WTC11 (cell line): ENCODE measurements around the gene ANGEL1. TPM values are rescaled to one million over a fixed set of nuclear protein-coding genes. Genes with fewer than 3 reads are reported as not detected.

Experiments
- ATAC-seq: fragments of 200-7000 bp; cut with Tn5 transposase; 2 replicates; pipeline ENCODE4 v1.10.0; 2021; ENCODE audit warnings: mild to moderate bottlenecking, moderate library complexity
- CTCF ChIA-PET: fragments of 300-600 bp; sonication (Branson Sonifier 250); formaldehyde crosslinking; loops from one replicate; lab custom pipeline; 2021; ENCODE audit warnings: antibody characterized with exemption; lab: Charles Lee
- POLR2A ChIA-PET: fragments of 350-600 bp; sonication (Branson Sonifier 250); formaldehyde crosslinking; loops from one replicate; lab custom pipeline; 2021; ENCODE audit warnings: antibody characterized with exemption; lab: Charles Lee
- DNase-seq: peaks from one replicate; pipeline ENCODE4 v3.0.0; 2021; ENCODE audit warnings: low spot score
- H3K27ac Mint-ChIP-seq: 2 replicates; pipeline ENCODE4 v1.8.0; 2021; ENCODE audit warnings: mixed read lengths
- H3K27me3 Mint-ChIP-seq: 2 replicates; pipeline ENCODE4 v1.8.0; 2021; ENCODE audit warnings: low read depth, mild to moderate bottlenecking, moderate library complexity, mixed read lengths
- H3K36me3 Mint-ChIP-seq: 2 replicates; pipeline ENCODE4 v1.8.0; 2021; ENCODE audit warnings: mixed read lengths
- H3K4me1 Mint-ChIP-seq: 2 replicates; pipeline ENCODE4 v1.8.0; 2022; ENCODE audit warnings: mixed read lengths
- H3K4me3 Mint-ChIP-seq: 2 replicates; pipeline ENCODE4 v1.8.0; 2021; ENCODE audit warnings: mild to moderate bottlenecking, moderate library complexity, mixed read lengths
- H3K9me3 Mint-ChIP-seq: 2 replicates; pipeline ENCODE4 v1.8.0; 2021; ENCODE audit warnings: mixed read lengths
- AR ChIP-seq: fragments of 250-450 bp; sonication (Bioruptor Pico); IDR thresholded peaks from 2 replicates; pipeline ENCODE4 v1.9.0; 2021; ENCODE audit warnings: mild to moderate bottlenecking
- E2F5 ChIP-seq: sonication (generic); formaldehyde crosslinking; IDR thresholded peaks from 2 replicates; pipeline ENCODE4 v1.8.1; 2022; ENCODE audit warnings: mild to moderate bottlenecking, moderate library complexity, missing genetic modification reagents
- ESRRA ChIP-seq: sonication (generic); formaldehyde crosslinking; IDR thresholded peaks from 2 replicates; pipeline ENCODE4 v1.8.1; 2022; ENCODE audit warnings: mild to moderate bottlenecking, missing genetic modification reagents, borderline replicate concordance
- ETV6 ChIP-seq: sonication (generic); formaldehyde crosslinking; IDR thresholded peaks from 2 replicates; pipeline ENCODE4 v1.8.1; 2022; ENCODE audit warnings: mild to moderate bottlenecking, missing genetic modification reagents
- FOXJ3 ChIP-seq: sonication (generic); formaldehyde crosslinking; IDR thresholded peaks from 2 replicates; pipeline ENCODE4 v1.9.0; 2021; ENCODE audit warnings: missing genetic modification reagents, mild to moderate bottlenecking, borderline replicate concordance
- FOXP1 ChIP-seq: sonication (generic); formaldehyde crosslinking; IDR thresholded peaks from 2 replicates; pipeline ENCODE4 v1.8.0; 2022; ENCODE audit warnings: missing genetic modification reagents, mild to moderate bottlenecking, moderate library complexity, borderline replicate concordance
- HMGA2 ChIP-seq: fragments of 250-450 bp; sonication (Bioruptor Pico); IDR thresholded peaks from 2 replicates; pipeline ENCODE4 v1.4.0; 2021; ENCODE audit warnings: mild to moderate bottlenecking, moderate library complexity
- MXD4 ChIP-seq: fragments of 250-450 bp; sonication (Bioruptor Pico); IDR thresholded peaks from 2 replicates; pipeline ENCODE4 v1.8.0; 2021; ENCODE audit warnings: mild to moderate bottlenecking, moderate library complexity, borderline replicate concordance
- PRRX2 ChIP-seq: fragments of 250-450 bp; sonication (Bioruptor Pico); IDR thresholded peaks from 2 replicates; pipeline ENCODE4 v1.8.0; 2021; ENCODE audit warnings: mild to moderate bottlenecking
- SMAD3 ChIP-seq: sonication (generic); formaldehyde crosslinking; IDR thresholded peaks from 2 replicates; pipeline ENCODE4 v1.8.0; 2022; ENCODE audit warnings: missing genetic modification reagents, mild to moderate bottlenecking, borderline replicate concordance
- STAT6 ChIP-seq: sonication (generic); formaldehyde crosslinking; conservative IDR thresholded peaks from 2 replicates; pipeline ENCODE4 v1.8.1; 2023; ENCODE audit warnings: mild to moderate bottlenecking, low read depth, missing genetic modification reagents, moderate library complexity
- ZNF317 ChIP-seq: sonication (generic); formaldehyde crosslinking; IDR thresholded peaks from 2 replicates; pipeline ENCODE4 v1.8.1; 2023; ENCODE audit warnings: low read depth, mild to moderate bottlenecking, moderate library complexity, missing genetic modification reagents, borderline replicate concordance
- ZNF396 ChIP-seq: fragments of 250-450 bp; sonication (Bioruptor Pico); IDR thresholded peaks from 2 replicates; pipeline ENCODE4 v1.8.0; 2021; ENCODE audit warnings: mild to moderate bottlenecking, moderate library complexity, borderline replicate concordance
- ZNF671 ChIP-seq: fragments of 250-450 bp; sonication (Bioruptor Pico); IDR thresholded peaks from 2 replicates; pipeline ENCODE4 v1.8.0; 2021; ENCODE audit warnings: mild to moderate bottlenecking
- total RNA-seq: library from RNA; stranded (reverse); gene quantifications from 3 replicates; pipeline ENCODE4 v1.2.3, GENCODE V29; 2021
- TF ChIP-seq, protein P1 (sequence below): fragments of 250-450 bp; sonication (Bioruptor Pico); IDR thresholded peaks from 2 replicates; pipeline ENCODE4 v1.8.0; 2021; ENCODE audit warnings: mild to moderate bottlenecking
- TF ChIP-seq, protein P2 (sequence below): sonication (generic); formaldehyde crosslinking; IDR thresholded peaks from 2 replicates; pipeline ENCODE4 v1.8.1; 2023; ENCODE audit warnings: mild to moderate bottlenecking, missing genetic modification reagents, moderate library complexity
- TF ChIP-seq, protein P3 (sequence below): sonication (generic); formaldehyde crosslinking; IDR thresholded peaks from 2 replicates; pipeline ENCODE4 v1.8.1; 2023; ENCODE audit warnings: mild to moderate bottlenecking, moderate library complexity, missing genetic modification reagents

ANGEL1 gene
- total RNA-seq, 1 experiment from 2014 or later = 29.7 TPM

DNA sequence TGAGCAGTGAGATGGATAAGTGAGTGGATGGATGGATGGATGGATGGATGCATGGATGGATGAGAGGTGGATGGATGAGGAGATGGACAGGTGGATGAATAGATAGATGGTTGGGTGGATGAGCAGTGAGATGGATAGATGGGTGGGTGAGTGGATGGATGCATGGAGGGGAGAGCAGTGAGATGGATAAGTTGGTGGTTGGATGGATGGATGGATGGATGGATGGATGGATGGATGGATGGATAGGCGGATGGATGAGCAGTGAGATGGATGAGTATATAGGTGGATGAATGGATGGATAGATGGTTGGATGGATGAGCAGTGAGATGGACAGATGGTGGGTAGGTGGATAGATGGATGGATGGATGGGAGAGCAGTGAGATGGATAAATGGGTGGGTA lies 44.1 kb upstream of the ANGEL1 start (continued):
- TF ChIP-seq HMGA2 (CRISPR knock-in tag) = no peak

GRCh38 chr14:76855066-76855465 lies 42.4 kb upstream of the ANGEL1 start:
- H3K36me3 Mint-ChIP-seq = no peaks in the 10 kb centered on the region
- POLR2A ChIA-PET = no interaction called here
- CTCF ChIA-PET = interaction anchor here (1.2 to 1.5 kb wide), 2 partner anchors 18 to 216 kb away, joined by 6 to 7 read pairs; no protein-coding TSS in a partner anchor
- no peaks in the 10 kb centered on the region for H3K9me3 Mint-ChIP-seq
- ATAC-seq = no peak
- H3K4me3 Mint-ChIP-seq = no peak overlapping the region
- H3K27me3 Mint-ChIP-seq = no peaks in the 10 kb centered on the region; the same call in 1 of the 2 replicates
- H3K27ac Mint-ChIP-seq = no peak overlapping the region
- TF ChIP-seq ZNF317 (CRISPR knock-in tag) (no peak), ESRRA (CRISPR knock-in tag) (no peak), PRRX2 (CRISPR knock-in tag) (no peak), AR (CRISPR knock-in tag) (no peak), ZNF671 (CRISPR knock-in tag) (no peak), SMAD3 (CRISPR knock-in tag) (no peak), STAT6 (CRISPR knock-in tag) (no peak), ZNF396 (no peak), E2F5 (CRISPR knock-in tag) (no peak), MXD4 (CRISPR knock-in tag) (no peak), ETV6 (CRISPR knock-in tag) (no peak), FOXJ3 (no peak), FOXP1 (CRISPR knock-in tag) (no peak)
- TF ChIP-seq, protein P1, sequence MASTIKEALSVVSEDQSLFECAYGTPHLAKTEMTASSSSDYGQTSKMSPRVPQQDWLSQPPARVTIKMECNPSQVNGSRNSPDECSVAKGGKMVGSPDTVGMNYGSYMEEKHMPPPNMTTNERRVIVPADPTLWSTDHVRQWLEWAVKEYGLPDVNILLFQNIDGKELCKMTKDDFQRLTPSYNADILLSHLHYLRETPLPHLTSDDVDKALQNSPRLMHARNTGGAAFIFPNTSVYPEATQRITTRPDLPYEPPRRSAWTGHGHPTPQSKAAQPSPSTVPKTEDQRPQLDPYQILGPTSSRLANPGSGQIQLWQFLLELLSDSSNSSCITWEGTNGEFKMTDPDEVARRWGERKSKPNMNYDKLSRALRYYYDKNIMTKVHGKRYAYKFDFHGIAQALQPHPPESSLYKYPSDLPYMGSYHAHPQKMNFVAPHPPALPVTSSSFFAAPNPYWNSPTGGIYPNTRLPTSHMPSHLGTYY (CRISPR knock-in tag) = no peak
- TF ChIP-seq, protein P2, sequence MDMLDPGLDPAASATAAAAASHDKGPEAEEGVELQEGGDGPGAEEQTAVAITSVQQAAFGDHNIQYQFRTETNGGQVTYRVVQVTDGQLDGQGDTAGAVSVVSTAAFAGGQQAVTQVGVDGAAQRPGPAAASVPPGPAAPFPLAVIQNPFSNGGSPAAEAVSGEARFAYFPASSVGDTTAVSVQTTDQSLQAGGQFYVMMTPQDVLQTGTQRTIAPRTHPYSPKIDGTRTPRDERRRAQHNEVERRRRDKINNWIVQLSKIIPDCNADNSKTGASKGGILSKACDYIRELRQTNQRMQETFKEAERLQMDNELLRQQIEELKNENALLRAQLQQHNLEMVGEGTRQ = no peak
- TF ChIP-seq, protein P3, sequence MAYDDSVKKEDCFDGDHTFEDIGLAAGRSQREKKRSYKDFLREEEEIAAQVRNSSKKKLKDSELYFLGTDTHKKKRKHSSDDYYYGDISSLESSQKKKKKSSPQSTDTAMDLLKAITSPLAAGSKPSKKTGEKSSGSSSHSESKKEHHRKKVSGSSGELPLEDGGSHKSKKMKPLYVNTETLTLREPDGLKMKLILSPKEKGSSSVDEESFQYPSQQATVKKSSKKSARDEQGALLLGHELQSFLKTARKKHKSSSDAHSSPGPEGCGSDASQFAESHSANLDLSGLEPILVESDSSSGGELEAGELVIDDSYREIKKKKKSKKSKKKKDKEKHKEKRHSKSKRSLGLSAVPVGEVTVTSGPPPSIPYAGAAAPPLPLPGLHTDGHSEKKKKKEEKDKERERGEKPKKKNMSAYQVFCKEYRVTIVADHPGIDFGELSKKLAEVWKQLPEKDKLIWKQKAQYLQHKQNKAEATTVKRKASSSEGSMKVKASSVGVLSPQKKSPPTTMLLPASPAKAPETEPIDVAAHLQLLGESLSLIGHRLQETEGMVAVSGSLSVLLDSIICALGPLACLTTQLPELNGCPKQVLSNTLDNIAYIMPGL = no peak
- TF ChIP-seq, all 79 proteins: peak for 0
- no peak for DNase-seq
- H3K4me1 Mint-ChIP-seq = no peaks in the 10 kb centered on the region
